Lower lobe of right lung (tissue), 2 donors: ENCODE results near the gene KIF3A. TPM values are rescaled to one million over a fixed set of nuclear protein-coding genes. Genes with fewer than 3 reads are reported as not detected.

Experiments used
- ATAC-seq, 2 donors: fragments of 200-7000 bp; cut with Tn5 transposase; one replicate each; pipeline ENCODE4 v1.9.1; 2020 to 2022; ENCODE audit warnings: mild to moderate bottlenecking in 2 of 2, moderate library complexity in 2 of 2
- DNase-seq: peaks from one replicate; pipeline ENCODE4 v3.0.0-alpha.2; 2020
- H3K27ac ChIP-seq: fragments of 200-600 bp; one replicate; pipeline ENCODE4 v1.8.0; 2022
- H3K27me3 ChIP-seq: fragments of 200-600 bp; one replicate; pipeline ENCODE4 v1.8.0; 2022; ENCODE audit warnings: low read depth
- H3K36me3 ChIP-seq: fragments of 200-600 bp; one replicate; pipeline ENCODE4 v1.8.0; 2022; ENCODE audit warnings: mild to moderate bottlenecking
- H3K4me1 ChIP-seq: fragments of 200-600 bp; one replicate; pipeline ENCODE4 v1.8.0; 2022
- H3K4me3 ChIP-seq: fragments of 200-600 bp; one replicate; pipeline ENCODE4 v1.8.0; 2022; ENCODE audit warnings: mild to moderate bottlenecking
- H3K9me3 ChIP-seq: fragments of 200-600 bp; one replicate; pipeline ENCODE4 v1.8.0; 2022
- intact Hi-C: fragments of 100-400 bp; cut with DNase I; formaldehyde crosslinking; loops from one replicate; pipeline ENCODE4 v1.11.0; 2022
- total RNA-seq: library from RNA; stranded (reverse); fragmentation: NEBNext Ultra II Directional; extraction: Animal tissue kit (Norgen Biotek cat#: 25700); gene quantifications from one replicate; pipeline ENCODE4 v1.2.1, GENCODE V29; 2021
- TF ChIP-seq, protein P1 (sequence below): fragments of 200-600 bp; IDR thresholded peaks from one replicate; pipeline ENCODE4 v1.8.0; 2022; ENCODE audit warnings: antibody characterized with exemption, mild to moderate bottlenecking
- donor health status: DM: no; HTN: yes; CAD: no; lungs with severe emphysema.

Gene KIF3A
- total RNA-seq, 1 donor from 2014 or later, result 10.8 TPM

- H3K27me3 ChIP-seq, result peaks cover 16% of the 10 kb centered on the region
- ATAC-seq (peak; percentile 63 to 68), DNase-seq (peak; percentile 53)
- TF ChIP-seq, protein P1, sequence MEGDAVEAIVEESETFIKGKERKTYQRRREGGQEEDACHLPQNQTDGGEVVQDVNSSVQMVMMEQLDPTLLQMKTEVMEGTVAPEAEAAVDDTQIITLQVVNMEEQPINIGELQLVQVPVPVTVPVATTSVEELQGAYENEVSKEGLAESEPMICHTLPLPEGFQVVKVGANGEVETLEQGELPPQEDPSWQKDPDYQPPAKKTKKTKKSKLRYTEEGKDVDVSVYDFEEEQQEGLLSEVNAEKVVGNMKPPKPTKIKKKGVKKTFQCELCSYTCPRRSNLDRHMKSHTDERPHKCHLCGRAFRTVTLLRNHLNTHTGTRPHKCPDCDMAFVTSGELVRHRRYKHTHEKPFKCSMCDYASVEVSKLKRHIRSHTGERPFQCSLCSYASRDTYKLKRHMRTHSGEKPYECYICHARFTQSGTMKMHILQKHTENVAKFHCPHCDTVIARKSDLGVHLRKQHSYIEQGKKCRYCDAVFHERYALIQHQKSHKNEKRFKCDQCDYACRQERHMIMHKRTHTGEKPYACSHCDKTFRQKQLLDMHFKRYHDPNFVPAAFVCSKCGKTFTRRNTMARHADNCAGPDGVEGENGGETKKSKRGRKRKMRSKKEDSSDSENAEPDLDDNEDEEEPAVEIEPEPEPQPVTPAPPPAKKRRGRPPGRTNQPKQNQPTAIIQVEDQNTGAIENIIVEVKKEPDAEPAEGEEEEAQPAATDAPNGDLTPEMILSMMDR, result no peak
- peaks cover 8% of the 10 kb centered on the region for H3K36me3 ChIP-seq
- intact Hi-C loops, result no loop called here
- H3K4me1 ChIP-seq, result peaks cover 9% of the 10 kb centered on the region
- peak overlapping the region; percentile 56 for H3K4me3 ChIP-seq
- H3K27ac ChIP-seq, result peak overlapping the region; percentile 48
- H3K9me3 ChIP-seq, result no peaks in the 10 kb centered on the region
Observed at GRCh38 chr5:132747616-132748440, 10.5 kb upstream of the KIF3A start.

DNA sequence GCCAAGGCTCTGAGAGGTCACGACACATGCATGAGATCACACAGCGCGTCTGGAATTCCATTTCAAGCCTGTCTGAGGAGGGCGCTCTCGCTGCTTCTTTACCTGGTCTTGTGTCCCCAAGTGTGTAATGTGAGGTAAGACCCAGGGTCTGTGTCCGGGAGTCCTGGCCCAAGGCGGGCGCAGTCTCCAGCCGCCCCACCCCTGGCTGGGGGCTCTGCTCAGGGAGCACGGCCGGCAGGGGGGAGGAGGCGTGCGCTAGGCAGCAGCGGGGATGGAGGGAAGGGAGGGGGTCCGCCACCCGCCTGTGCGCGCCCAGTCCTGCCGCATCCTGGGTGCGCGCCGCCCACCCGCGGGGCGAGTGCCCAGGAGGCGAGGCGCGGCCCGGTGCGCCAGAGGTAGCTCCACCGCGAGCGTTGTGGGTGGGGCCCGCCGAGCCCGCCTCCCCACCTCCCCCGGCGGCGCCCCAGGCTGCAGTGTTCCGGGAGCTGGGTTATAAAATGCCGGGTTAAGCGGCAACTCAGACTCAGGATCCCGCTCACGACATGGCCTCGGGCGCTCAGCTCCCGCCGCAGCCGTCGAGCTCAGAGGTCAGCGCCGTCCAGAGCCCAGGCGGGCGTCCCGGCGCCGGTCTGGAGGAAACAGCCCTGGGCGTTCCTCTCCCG is 9.7 kb upstream of the KIF3A start, which contains the start of gene CCNI2:
CCNI2 (plus strand) TSS at position 473 of the 662 bp plus-strand sequence; CDS start at position 543, 70 bp downstream.
- TF ChIP-seq, protein P1, result no peak
- Histone ChIP-seq H3K4me3 (peak within 1 kb of the TSS; percentile 56), H3K27me3 (peaks cover 16% of the 10 kb centered on the region), H3K27ac (peak within 1 kb of the TSS; percentile 48), H3K36me3 (peaks cover 8% of the 10 kb centered on the region), H3K4me1 (peaks cover 9% of the 10 kb centered on the region), H3K9me3 (no peaks in the 10 kb centered on the region)
- DNase-seq (peak; percentile 57), ATAC-seq (peak; percentile 88 to 93)
- intact Hi-C loops, result no loop called here

GRCh38 chr5:132746592-132746953 is 9.2 kb upstream of the KIF3A start:
- intact Hi-C loops, result no loop called here
- Histone ChIP-seq H3K27me3 (peaks cover 16% of the 10 kb centered on the region), H3K36me3 (peaks cover 3% of the 10 kb centered on the region), H3K4me3 (peak overlapping the region; percentile 56), H3K27ac (no peak overlapping the region), H3K4me1 (peaks cover 9% of the 10 kb centered on the region), H3K9me3 (no peaks in the 10 kb centered on the region)
- DNase-seq, result no peak
- ATAC-seq, result no peak
- TF ChIP-seq, protein P1, result no peak

- TF ChIP-seq, protein P1, result no peak
- H3K27ac ChIP-seq, result no peak overlapping the region
- H3K4me1 ChIP-seq, result peaks cover 9% of the 10 kb centered on the region
- ATAC-seq, result no peak
- H3K36me3 ChIP-seq, result no peaks in the 10 kb centered on the region
- no peak for DNase-seq
- H3K9me3 ChIP-seq, result no peaks in the 10 kb centered on the region
- no peak overlapping the region for H3K4me3 ChIP-seq
- peaks cover 16% of the 10 kb centered on the region for H3K27me3 ChIP-seq
- intact Hi-C loops, result no loop called here
Observed at GRCh38 chr5:132744659-132745058, 7.3 kb upstream of the KIF3A start.

DNA sequence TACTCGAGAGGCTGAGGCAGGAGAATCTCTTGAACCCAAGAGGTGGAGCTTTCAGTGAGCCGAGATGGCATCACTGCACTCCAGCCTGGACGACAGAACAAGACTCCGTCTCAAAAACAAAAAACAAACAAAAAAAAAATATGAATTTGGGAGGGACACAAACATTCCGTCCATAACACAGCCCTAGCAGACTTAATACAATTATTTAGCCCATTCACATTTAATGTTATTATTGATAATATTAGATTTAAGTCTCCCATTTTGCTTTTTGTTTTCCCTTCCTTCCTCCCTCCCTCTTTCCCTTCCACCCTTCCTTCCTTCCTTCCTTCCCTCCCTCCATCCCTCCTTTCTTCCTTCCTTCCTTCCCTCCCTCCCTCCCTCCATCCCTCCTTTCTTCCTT is 5.3 kb upstream of the KIF3A start:
- DNase-seq (no peak), ATAC-seq (no peak)
- intact Hi-C loops, result no loop called here
- no peaks in the 10 kb centered on the region for H3K36me3 ChIP-seq
- H3K9me3 ChIP-seq, result no peaks in the 10 kb centered on the region
- peaks cover 13% of the 10 kb centered on the region for H3K27me3 ChIP-seq
- TF ChIP-seq, protein P1, result no peak
- H3K27ac ChIP-seq, result no peak overlapping the region
- peaks cover 8% of the 10 kb centered on the region for H3K4me1 ChIP-seq
- no peak overlapping the region for H3K4me3 ChIP-seq
